ENCODE data around the gene DCAKD. TPM values are rescaled to one million over a fixed set of nuclear protein-coding genes. Genes with fewer than 3 reads are reported as not detected.
A peak's percentile ranks its signal among the peaks of the same experiment; 100 is the strongest.

Gene DCAKD
- total and polyA plus RNA-seq, 2 of the 8 experiments (the other 6 are each of a cell fraction or from before 2014, with no cell fraction given): 35.6 to 52.9 TPM

DNA sequence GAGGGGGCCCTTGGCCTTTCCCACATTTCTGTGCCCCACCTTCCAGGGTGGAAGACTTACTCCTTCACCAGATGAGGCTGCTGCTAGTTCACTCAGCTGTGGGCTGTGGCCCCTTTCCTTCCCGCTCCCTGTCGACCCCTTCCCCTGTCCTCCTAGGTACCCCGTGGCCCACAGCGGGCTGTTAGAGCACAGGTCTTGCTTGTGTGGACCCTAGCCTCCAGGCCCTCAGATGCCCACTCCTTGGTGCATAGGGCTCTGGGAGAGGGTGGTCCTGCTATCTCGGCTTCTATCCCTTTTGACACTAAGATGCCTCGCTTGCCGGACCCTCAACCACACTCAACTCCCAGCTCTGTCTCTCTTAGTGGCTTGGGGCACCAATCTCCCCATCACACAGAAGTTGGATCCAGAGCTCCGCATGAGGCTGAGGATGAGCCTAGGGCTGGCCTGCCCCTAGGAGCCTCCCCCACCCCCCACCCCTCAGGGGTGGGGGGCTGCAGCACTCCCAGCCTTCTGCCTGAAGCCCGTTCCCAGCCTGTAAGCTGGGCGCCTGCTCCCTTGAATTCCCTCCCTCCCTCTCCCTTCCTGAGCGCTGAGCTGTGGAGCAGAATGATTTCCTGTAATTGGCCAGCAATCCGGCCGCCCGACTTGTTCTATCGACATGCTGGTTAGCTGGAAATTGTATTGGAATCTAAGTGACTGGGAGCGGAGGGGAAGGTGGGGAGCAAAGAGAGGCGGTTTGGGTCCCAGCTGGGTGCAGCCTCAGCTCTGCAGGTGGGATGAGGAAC lies 30.9 kb downstream of the DCAKD start:
- Histone ChIP-seq H3K36me3 (ENCODE audit: control insufficient read depth in 2 of 4, insufficient read depth in 4 of 4, low read length in 3 of 4) (peaks cover 0 to 5% (median under 1%) of the 10 kb centered on the region in 4 experiments; a peak in 2 of 8 replicates), H3K4me3 (ENCODE audit: extremely low read depth in 1 of 4, insufficient read depth in 2 of 4, low read depth in 3 of 4, low read length in 4 of 4) (peak overlapping the region; percentile 1 to 58 (median 23); a peak in 5 of 8 replicates), H3K79me2 (ENCODE audit: control insufficient read depth in 1 of 2, insufficient read depth in 2 of 2, low read length in 2 of 2) (no peaks in the 10 kb centered on the region), H3K4ac (replicated peaks; ENCODE audit: insufficient read length, low read depth, low read length) (no peak overlapping the region), H2AFZ (ENCODE audit: low read length) (no peak overlapping the region), H3K4me1 (replicated peaks in 1 of 4; ENCODE audit: control insufficient read depth in 3 of 4, insufficient read depth in 4 of 4, low read length in 3 of 4) (peaks cover 9 to 23% (median 14%) of the 10 kb centered on the region in 4 experiments), H3K23ac (ENCODE audit: insufficient read length) (no peak overlapping the region), H3K9ac (replicated peaks in 1 of 4; ENCODE audit: extremely low read depth in 1 of 4, low read depth in 3 of 4, low read length in 3 of 4) (no peak overlapping the region), H3K18ac (ENCODE audit: extremely low read depth, low read length) (no peak overlapping the region; the same call in 1 of the 2 replicates), H3K79me1 (ENCODE audit: low read depth, low read length) (no peaks in the 10 kb centered on the region), H3K27me3 (replicated peaks in 1 of 4; ENCODE audit: control insufficient read depth in 3 of 4, extremely low read depth in 1 of 4, insufficient read depth in 3 of 4, low read length in 3 of 4) (peaks cover 20 to 43% (median 40%) of the 10 kb centered on the region in 4 experiments), H3K4me2 (ENCODE audit: insufficient read depth in 1 of 2, low read depth in 2 of 2, low read length in 2 of 2) (peak overlapping the region; percentile 56 to 99), H3K56ac (replicated peaks; ENCODE audit: insufficient read length, low read depth, low read length) (no peak overlapping the region), H2BK15ac (ENCODE audit: low read length) (peak overlapping the region; percentile 61; the same call in 1 of the 2 replicates), H2BK20ac (ENCODE audit: low read length) (0 out of 2 replicates have a peak overlapping the region, but pooled peaks have one; percentile 32), H3K9me3 (ENCODE audit: insufficient read depth in 2 of 2, low read depth in 1 of 2, low read length in 1 of 2) (no peaks in the 10 kb centered on the region), H4K8ac (ENCODE audit: extremely low read depth, insufficient read depth, low read length) (peak overlapping the region; percentile 51; the same call in 1 of the 2 replicates), H4K20me1 (replicated peaks in 1 of 2; ENCODE audit: control insufficient read depth in 1 of 2, insufficient read depth in 2 of 2, low read length in 2 of 2) (peaks cover 0 to 4% of the 10 kb centered on the region in 2 experiments), H4K5ac (ENCODE audit: insufficient read length, low read depth, low read length) (no peak overlapping the region), H3K27ac (ENCODE audit: low read depth, low read length) (no peak overlapping the region), H3K23me2 (ENCODE audit: low read depth, low read length) (peaks cover 3% of the 10 kb centered on the region; the same call in 1 of the 2 replicates), H2BK12ac (ENCODE audit: low read depth, low read length) (peak overlapping the region; percentile 4; the same call in 1 of the 2 replicates), H3K14ac (ENCODE audit: insufficient read length) (no peak overlapping the region), H4K91ac (replicated peaks; ENCODE audit: insufficient read length, low read length) (no peak overlapping the region), H2AK5ac (ENCODE audit: low read depth, low read length) (no peak overlapping the region), H2BK120ac (replicated peaks; ENCODE audit: low read depth, low read length) (no peak overlapping the region), H2BK5ac (ENCODE audit: low read depth, low read length) (no peak overlapping the region)
- WGBS, 2 experiments (ENCODE audit: extremely low coverage in 1 of 2, insufficient coverage in 1 of 2, insufficient read length in 1 of 2, insufficient replicate concordance in 2 of 2, low coverage in 1 of 2, low lambda C conversion rate in 2 of 2, missing lambda C conversion rate in 1 of 2): 33% methylated on average over 15 of the region's 17 CpGs; no CpG with 5 or more reads in 1 of the 2 experiments
- ChIA-PET POLR2A (ENCODE audit: partially characterized antibody) (interaction anchor here (0.7 to 3.8 kb wide), 20 partner anchors 9 to 246 kb away, joined by 3 to 15 read pairs (median 4); partner anchors contain the start of genes C1QL1, DCAKD, EFTUD2 and HEXIM1), CTCF (ENCODE audit: partially characterized antibody) (interaction anchor here (0.6 to 16.2 kb wide), 34 partner anchors 8 to 235 kb away, joined by 3 to 243 read pairs (median 5); partner anchors contain the start of genes ACBD4, C1QL1 and GFAP)
- peak in 1 of 2 experiments; percentile 69 for DNase-seq (ENCODE audit: low read depth in 1 of 2, low spot score in 2 of 2)
- TF ChIP-seq NANOG (IDR thresholded peaks at IDR 0.05; ENCODE audit: insufficient read depth, low read depth, low read length, poor library complexity, severe bottlenecking) (no peak), SUZ12 (IDR thresholded peaks at IDR 0.05; ENCODE audit: low read length) (peak; percentile 39; the same call in 1 of the 2 replicates), HDAC6 (IDR thresholded peaks at IDR 0.05; ENCODE audit: low read depth, low read length) (no peak), POLR2A (IDR thresholded peaks at IDR 0.05; ENCODE audit: control extremely low read depth in 1 of 2, low read depth in 2 of 2, low read length in 2 of 2) (peak in 1 of 2 experiments; percentile 8; a peak in 1 of 3 replicates)
- FAIRE-seq: no peak
